Large intestine (tissue), 3 donors: ENCODE results near the gene HIF1A. TPM values are rescaled to one million over a fixed set of nuclear protein-coding genes. Genes with fewer than 3 reads are reported as not detected.

Experiments
- DNase-seq, 2 donors: peaks; one replicate each; pipeline versions ENCODE4 v3.0.0 to v3.0.0-alpha.2; 2013
- H3K27ac ChIP-seq: one replicate; pipeline ENCODE4 v1.5.1; 2013; ENCODE audit warnings: low read length
- H3K27me3 ChIP-seq: 2 replicates; pipeline ENCODE4 v1.6.1; 2013; ENCODE audit warnings: low read length; ENCODE audit not compliant: control insufficient read depth, insufficient read depth
- H3K36me3 ChIP-seq: 2 replicates; pipeline ENCODE4 v1.6.1; 2013; ENCODE audit warnings: low read length; ENCODE audit not compliant: control insufficient read depth, insufficient read depth
- H3K4me1 ChIP-seq: one replicate; pipeline ENCODE4 v1.6.1; 2013; ENCODE audit warnings: low read length; ENCODE audit not compliant: control insufficient read depth, insufficient read depth
- H3K4me3 ChIP-seq: one replicate; pipeline ENCODE4 v1.5.1; 2013; ENCODE audit warnings: low read length
- H3K9me3 ChIP-seq: one replicate; pipeline ENCODE4 v1.6.1; 2013; ENCODE audit warnings: mild to moderate bottlenecking, low read depth, low read length, moderate library complexity; ENCODE audit not compliant: control insufficient read depth
- WGBS: methylation state at CpG from one replicate; pipeline ENCODE4 v1.1.5; 2013; ENCODE audit warnings: low lambda C conversion rate; ENCODE audit not compliant: insufficient coverage; 5-methylcytosine and 5-hydroxymethylcytosine counted together
- polyA plus RNA-seq: library from polyadenylated mRNA; unstranded; fragments of 120-200 nt; gene quantifications from one replicate; pipeline ENCODE4 v1.2.1, GENCODE V29; 2013

Gene HIF1A
- polyA plus RNA-seq, 1 donor, result 56.7 TPM

DNA sequence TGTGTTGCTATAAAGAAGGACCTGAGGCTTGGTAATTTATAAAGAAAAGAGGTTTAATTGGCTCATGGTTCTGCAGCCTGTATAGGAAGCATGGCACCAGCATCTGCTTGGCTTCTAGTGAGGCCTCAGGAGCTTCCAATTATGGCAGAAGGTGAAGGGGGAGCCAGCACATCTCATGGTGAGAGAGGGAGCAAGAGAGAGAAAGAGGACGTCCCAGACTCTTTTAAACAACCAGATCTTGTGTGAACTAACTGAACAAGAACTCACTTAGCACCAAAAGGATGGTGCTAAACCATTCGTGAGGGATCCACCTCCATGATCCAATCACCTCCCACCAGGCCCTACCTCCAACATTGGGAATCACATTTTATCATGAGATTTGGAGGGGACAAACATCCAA is 60.8 kb downstream of the HIF1A start:
- H3K9me3 ChIP-seq, result no peaks in the 10 kb centered on the region
- no peak overlapping the region for H3K27ac ChIP-seq
- H3K4me1 ChIP-seq, result no peaks in the 10 kb centered on the region
- 83% methylated on average over 1 of the region's 2 CpGs for WGBS
- no peak overlapping the region for H3K4me3 ChIP-seq
- peaks cover 5% of the 10 kb centered on the region for H3K27me3 ChIP-seq
- no peak for DNase-seq
- H3K36me3 ChIP-seq, result no peaks in the 10 kb centered on the region

DNA sequence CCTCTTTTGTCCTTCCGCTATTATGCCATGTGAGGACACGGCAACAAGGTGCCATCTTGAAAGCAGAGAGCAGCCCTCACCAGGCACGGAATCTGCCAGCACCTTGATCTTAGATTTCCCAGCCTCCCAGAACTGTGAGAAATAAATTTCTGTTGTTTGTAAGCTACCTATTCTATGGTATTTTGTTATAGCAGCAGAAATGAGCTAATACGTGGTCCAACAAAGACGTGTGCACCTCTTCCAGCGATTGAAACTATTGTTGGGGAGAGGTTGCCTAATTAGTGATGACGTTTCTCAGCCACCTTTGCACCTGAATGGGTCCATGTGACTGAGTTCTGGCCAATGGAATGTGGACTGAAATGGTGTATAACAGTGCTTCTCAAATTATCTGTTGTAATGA is 64.6 kb downstream of the HIF1A start:
- H3K27me3 ChIP-seq, result peaks cover 5% of the 10 kb centered on the region
- no peaks in the 10 kb centered on the region for H3K36me3 ChIP-seq
- no peaks in the 10 kb centered on the region for H3K9me3 ChIP-seq
- WGBS, result 100% methylated on average over 3 of the region's 7 CpGs
- DNase-seq, result no peak
- no peak overlapping the region for H3K4me3 ChIP-seq
- no peak overlapping the region for H3K27ac ChIP-seq
- peaks cover 9% of the 10 kb centered on the region for H3K4me1 ChIP-seq

GRCh38 chr14:61761557-61761956 is 66.2 kb downstream of the HIF1A start:
- H3K27me3 ChIP-seq, result peaks cover 3% of the 10 kb centered on the region
- WGBS, result 100% methylated on average over 1 of the region's 5 CpGs
- H3K4me3 ChIP-seq, result peak overlapping the region; percentile 99
- DNase-seq, result no peak
- no peaks in the 10 kb centered on the region for H3K36me3 ChIP-seq
- peak overlapping the region; percentile 90 for H3K27ac ChIP-seq
- peaks cover 9% of the 10 kb centered on the region for H3K4me1 ChIP-seq
- no peaks in the 10 kb centered on the region for H3K9me3 ChIP-seq

- no CpG with 5 or more reads among the region's 49 CpGs for WGBS
- H3K4me1 ChIP-seq, result peaks cover 9% of the 10 kb centered on the region
- DNase-seq, result peak; percentile 98
- peak within 1 kb of the TSS; percentile 90 for H3K27ac ChIP-seq
- H3K9me3 ChIP-seq, result no peaks in the 10 kb centered on the region
- H3K36me3 ChIP-seq, result no peaks in the 10 kb centered on the region
- peaks cover 2% of the 10 kb centered on the region for H3K27me3 ChIP-seq
- H3K4me3 ChIP-seq, result peak within 1 kb of the TSS; percentile 99
These were observed 66.9 kb downstream of the HIF1A start, which contains the start of gene SNAPC1 for GRCh38 chr14:61761959-61762786. SNAPC1 (plus strand) TSS chr14:61762420; CDS start chr14:61762461, 41 bp downstream.

GRCh38 chr14:61764342-61765122 is 69.2 kb downstream of the HIF1A start:
- Histone ChIP-seq H3K4me3 (no peak overlapping the region), H3K4me1 (peaks cover 9% of the 10 kb centered on the region), H3K36me3 (peaks cover 4% of the 10 kb centered on the region), H3K27me3 (no peaks in the 10 kb centered on the region), H3K9me3 (no peaks in the 10 kb centered on the region), H3K27ac (no peak overlapping the region)
- 93% methylated on average over 3 of the region's 5 CpGs for WGBS
- no peak for DNase-seq

DNA sequence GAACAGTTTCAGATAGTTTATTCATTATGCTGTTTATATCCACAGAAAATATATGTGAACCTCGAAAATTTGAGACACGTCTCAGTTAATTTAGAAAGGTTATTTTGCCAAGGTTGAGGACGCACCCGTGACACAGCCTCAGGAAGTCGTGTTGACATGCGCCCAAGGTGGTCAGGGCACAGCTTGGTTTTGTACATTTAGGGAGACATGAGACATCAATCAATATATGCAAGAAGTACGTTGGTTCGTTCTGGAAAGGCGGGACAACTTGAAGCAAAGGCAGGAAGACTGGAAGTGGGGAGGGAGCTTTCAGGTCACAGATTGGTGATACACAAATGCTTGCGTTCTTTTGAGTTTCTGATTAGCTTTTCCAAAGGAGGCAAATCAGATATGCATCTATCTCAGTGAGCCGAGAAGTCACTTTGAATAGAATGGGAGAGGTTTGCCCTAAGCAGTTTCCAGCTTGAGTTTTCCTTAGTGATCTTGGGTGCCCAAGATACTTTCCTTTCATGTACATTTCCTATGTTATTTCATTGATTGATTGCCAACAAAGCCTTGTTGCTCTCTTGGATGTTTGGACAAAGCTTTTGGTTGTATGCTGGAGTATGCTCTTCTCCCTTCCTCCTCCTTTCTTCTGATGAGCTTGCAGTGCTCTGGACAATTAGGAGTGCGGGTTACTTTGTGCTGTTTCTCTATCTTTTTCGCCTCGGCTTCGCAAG is 70.1 kb downstream of the HIF1A start:
- WGBS, result no CpG with 5 or more reads among the region's 15 CpGs
- H3K36me3 ChIP-seq, result peaks cover 10% of the 10 kb centered on the region
- H3K9me3 ChIP-seq, result no peaks in the 10 kb centered on the region
- no peak for DNase-seq
- peaks cover 9% of the 10 kb centered on the region for H3K4me1 ChIP-seq
- H3K27me3 ChIP-seq, result no peaks in the 10 kb centered on the region
- H3K4me3 ChIP-seq, result no peak overlapping the region
- H3K27ac ChIP-seq, result no peak overlapping the region

DNA sequence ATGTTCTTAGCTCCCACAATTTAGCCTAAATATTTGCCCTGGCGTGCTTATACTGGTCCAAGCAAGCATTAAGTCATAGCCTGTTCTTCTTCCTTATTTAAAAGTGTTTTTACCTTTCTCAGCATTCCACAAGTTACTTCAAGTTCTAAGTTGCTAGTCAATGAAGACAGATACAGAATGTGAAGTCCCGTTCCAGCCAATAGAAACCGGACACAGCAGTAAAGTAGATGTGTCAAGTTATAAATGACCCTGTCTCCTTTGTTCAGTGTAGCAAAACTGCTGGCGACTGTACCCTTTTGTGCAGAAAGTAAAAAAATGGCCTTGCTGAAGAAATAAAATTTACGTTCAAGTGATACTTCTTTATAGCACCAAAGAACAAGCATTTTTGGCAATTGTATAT is 70.8 kb downstream of the HIF1A start:
- Histone ChIP-seq H3K36me3 (peaks cover 16% of the 10 kb centered on the region), H3K27me3 (no peaks in the 10 kb centered on the region), H3K4me1 (peaks cover 9% of the 10 kb centered on the region), H3K9me3 (no peaks in the 10 kb centered on the region), H3K27ac (no peak overlapping the region), H3K4me3 (no peak overlapping the region)
- WGBS, result 100% methylated on average over 2 of the region's 5 CpGs
- no peak for DNase-seq

DNA sequence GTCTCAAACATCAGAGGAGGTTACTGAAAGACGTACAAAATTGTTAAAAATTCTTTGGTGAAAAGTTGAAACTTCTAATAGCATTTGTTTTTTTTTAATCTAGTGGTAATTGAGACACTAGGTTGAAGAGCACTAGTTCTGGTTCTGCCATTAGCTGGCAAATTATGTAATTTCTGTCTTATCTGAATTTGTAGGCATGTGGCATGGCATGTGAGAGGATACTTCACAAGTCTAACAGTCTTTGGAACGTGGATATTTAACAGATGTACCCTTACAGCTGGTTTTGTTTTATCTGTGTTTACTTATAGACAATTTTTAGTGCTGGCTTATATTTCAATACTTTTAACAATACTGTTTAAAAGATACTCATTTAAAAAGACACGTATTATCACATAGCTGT is 72.9 kb downstream of the HIF1A start:
- no peak overlapping the region for H3K4me3 ChIP-seq
- H3K27me3 ChIP-seq, result no peaks in the 10 kb centered on the region
- H3K36me3 ChIP-seq, result peaks cover 35% of the 10 kb centered on the region
- H3K9me3 ChIP-seq, result no peaks in the 10 kb centered on the region
- WGBS, result 90% methylated on average over 2 of the region's 3 CpGs
- peaks cover 4% of the 10 kb centered on the region for H3K4me1 ChIP-seq
- no peak overlapping the region for H3K27ac ChIP-seq
- DNase-seq, result no peak

- 100% methylated on average over 1 of the region's 3 CpGs for whole genome bisulfite sequencing
- H3K9me3 ChIP-seq, result no peaks in the 10 kb centered on the region
- no peak for DNase-seq
- no peak overlapping the region for H3K4me3 ChIP-seq
- no peak overlapping the region for H3K27ac ChIP-seq
- no peaks in the 10 kb centered on the region for H3K27me3 ChIP-seq
- peaks cover 40% of the 10 kb centered on the region for H3K36me3 ChIP-seq
- H3K4me1 ChIP-seq, result no peaks in the 10 kb centered on the region
These were observed 74.6 kb downstream of the HIF1A start for GRCh38 chr14:61769893-61770292.

DNA sequence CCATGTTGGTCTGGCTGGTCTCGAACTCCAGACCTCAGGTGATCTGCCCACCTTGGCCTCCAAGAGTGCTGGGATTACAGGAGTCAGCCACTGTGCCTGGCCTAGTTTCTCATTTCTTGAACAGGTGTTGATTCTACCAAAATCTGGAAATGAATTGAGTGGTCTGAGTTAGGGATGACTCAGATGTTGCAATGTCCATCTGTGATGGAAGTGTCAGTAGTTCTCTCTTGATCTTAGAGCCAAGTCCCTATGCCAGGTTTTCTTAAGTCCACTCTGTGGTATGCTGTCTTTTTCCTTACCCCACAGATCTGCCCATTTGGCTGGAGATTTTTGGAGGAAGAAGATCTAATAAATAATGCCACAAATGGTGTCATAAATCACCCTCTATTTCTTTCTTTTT is 79.5 kb downstream of the HIF1A start:
- Histone ChIP-seq H3K9me3 (no peaks in the 10 kb centered on the region), H3K36me3 (peaks cover 51% of the 10 kb centered on the region), H3K4me3 (no peak overlapping the region), H3K27me3 (no peaks in the 10 kb centered on the region), H3K4me1 (no peaks in the 10 kb centered on the region), H3K27ac (no peak overlapping the region)
- DNase-seq, result no peak
- no CpG with 5 or more reads among the region's 1 CpG for WGBS
